Measurements from ENCODE around the gene IDI1.

Gene IDI1

DNA sequence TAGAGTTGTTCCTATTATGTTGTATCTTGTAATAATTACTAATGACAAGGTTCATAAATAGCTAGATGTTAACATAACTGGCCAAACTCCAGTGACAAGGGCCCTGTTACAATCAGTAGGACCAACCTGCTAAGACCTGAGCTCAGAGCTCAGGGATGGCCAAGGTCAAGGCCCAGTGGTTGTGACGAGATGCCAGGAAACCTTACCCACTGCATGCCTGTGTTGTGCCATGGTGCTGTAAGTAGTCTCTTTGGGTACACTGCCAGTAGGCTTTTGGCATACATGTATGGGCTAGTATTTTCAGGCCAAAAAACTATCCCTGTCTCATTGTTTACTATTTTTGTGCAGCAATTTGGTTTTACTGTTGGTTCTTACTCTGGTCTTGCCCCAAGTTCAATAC is 15.3 kb downstream of the IDI1 start:
- no peak for DNase-seq

DNA sequence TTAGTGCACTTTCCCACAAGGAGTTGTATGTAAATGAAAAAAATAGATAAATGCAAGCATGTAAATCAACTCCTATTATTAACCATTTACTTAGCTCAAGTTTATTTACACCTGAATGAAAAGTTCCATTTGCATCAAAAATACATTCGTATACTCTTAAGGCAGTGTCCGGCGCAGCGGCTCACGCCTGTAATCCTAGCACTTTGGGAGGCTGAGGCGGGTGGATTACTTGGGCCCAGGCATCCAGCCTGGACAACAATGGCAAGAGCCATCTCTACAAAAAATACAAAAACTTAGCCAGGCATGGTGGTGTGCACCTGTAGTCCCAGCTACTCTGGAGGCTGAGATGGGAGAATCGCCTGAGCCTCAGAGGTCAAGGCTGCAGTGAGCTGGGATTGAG is 19.1 kb downstream of the IDI1 start:
- DNase-seq: no peak

DNA sequence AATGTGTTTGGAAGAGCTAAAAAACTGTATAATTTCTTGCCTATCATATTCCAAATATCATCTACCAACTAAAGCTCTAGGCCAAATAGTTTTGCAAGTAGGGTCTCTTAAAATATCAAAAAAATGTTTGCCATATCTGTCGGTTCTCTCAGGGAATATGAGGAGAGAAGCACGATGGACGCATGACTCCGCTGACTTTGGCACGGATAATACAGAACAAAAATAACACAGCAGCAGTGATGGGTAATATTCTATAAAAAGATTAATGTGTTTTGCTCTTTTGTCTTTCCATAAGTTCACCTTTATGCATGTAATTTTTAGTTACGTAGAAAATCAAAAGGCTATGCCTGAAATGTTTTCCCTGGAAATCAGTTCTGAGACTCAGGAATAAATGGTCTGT is 22.3 kb downstream of the IDI1 start:
- no peak for DNase-seq

DNA sequence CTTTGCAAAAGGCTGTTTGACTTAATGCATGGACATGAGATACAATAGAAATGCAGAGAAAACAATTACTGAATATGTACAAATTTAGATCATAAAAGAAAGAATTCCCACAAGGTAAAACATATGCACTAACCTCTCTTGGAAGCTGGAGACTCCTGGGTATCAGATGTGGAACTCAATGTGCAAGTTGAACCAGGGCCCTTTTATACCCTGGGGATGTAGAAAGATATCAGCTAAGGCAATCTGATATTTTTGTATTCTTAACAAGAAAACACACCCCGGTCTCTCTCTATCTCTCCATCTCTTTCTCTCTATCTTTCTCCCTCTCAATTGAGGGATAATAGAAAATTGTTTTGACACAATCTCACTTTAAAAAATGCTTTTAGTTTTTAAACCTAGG is 23.2 kb downstream of the IDI1 start, which contains the start of gene IDI2:
Gene IDI2 (minus strand): TSS at position 177 of the 400 bp plus-strand sequence. CDS start 1,136 bp downstream, outside the sequence.
- DNase-seq: no peak

DNA sequence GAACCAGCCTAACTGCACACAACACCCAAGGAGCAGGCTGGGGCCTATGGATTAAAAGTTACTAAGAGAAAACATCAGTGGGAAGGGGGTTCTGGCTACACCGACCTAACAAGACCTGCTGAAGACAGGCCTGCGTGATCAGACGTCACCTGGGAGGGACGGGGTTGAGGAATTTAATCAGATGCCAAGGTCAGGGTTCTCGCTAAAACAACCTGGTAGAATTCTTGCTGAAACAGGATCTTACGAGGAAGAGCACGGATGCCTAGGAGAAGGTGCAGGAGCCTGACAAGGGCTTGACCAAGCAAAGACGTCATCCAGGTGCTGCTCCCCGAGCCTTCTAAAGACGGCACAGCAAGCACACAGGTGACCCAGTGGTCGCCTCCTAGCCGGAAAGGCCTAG is 24.8 kb downstream of the IDI1 start:
- DNase-seq: no peak

DNA sequence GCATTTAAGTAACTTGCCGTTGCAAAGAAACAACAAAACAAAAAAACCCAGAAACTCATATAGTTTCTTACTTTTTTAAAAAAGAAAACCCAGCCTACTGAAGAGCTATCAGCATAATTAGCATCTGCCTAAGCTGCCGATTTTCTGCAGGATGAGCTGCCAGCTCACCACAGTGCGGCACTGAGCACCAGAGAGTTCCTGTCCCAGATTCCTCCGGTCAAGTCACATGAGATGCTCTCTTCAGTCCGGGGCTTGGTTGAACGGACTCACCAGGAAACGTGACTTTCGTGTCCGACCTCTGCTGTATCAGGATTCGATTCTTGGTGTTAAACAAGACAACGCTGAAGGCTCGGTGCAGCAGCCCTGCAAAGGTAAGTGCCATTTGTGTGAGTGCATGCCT is 26.5 kb downstream of the IDI1 start:
- DNase-seq: no peak

DNA sequence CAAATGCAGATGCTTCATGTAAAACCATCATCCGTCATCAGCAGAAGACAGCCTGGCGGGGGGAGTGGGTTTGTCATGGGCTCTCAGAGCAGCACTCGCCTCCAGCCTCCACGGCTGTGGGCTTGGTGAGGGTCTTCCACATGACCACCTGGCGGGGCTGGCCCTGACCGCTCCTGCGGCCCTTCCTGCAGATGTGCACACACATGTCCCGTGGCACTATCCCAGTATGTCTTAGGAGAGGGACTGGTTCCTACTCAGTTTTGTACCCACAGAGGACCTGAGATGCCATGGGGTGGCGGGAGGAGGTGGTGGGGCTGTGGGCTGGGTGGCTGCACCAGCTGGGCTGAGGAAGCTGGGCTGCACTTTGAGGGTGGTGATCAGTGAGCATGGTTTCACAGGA is 28.0 kb downstream of the IDI1 start:
- DNase-seq: no peak

DNA sequence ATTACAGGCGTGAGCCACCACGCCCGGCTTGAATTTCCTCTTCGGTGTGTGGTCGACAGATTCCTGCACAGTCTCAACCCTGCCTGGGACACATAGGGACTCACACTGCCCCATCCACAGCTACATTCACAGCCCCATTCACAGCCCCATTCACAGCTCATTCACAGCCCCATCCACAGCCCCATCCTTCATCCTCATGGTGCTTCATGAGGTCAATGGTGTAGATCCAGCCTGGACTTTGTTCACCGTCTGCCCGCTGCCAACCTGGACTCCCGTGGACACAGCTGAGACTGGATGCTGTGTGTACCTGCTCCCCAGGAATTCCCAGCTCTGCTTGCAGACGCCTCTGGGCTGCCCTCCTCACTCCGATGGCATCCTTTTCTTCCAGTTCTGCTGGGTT is 28.5 kb downstream of the IDI1 start:
- no peak for DNase-seq

DNA sequence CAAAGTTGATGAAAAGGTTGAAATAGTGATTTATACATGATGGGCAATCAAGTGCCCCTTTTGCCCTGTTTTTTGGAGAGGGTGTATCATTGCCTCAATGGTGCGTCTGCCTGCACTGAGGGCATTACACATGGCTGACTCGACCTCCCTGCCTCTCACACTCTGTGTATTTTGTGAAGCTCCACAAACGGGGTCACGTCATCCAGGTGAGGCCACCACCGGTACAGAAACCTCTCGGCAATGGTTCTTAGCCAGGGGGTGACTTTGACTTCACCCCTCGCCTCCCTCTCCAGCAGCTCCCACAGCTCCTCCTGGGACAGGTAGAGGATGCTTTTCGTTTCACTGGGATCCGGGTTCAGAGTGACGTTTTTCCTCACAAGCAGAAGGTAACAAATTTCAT is 29.6 kb downstream of the IDI1 start:
- no peak for DNase-seq

DNA sequence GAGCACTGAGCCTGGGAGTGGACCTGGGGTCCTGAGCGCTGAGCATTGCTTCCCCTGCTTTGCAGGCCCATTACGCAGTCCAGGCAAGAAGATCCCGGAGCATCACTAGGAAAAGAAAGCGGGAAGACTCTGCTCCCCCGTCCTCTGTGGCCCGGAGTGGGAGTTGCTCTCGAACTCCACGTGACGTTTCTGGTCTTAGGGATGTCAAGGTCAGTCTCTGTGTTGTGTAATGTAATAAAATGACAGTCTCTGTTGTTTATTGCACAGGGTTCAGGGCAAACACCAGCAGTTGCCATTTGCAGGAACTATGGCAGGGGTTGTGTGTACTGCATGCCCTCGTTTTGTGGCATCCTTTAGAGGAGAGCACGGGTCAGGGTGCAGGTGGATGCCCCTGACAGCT is 33.2 kb downstream of the IDI1 start:
- no peak for DNase-seq

DNA sequence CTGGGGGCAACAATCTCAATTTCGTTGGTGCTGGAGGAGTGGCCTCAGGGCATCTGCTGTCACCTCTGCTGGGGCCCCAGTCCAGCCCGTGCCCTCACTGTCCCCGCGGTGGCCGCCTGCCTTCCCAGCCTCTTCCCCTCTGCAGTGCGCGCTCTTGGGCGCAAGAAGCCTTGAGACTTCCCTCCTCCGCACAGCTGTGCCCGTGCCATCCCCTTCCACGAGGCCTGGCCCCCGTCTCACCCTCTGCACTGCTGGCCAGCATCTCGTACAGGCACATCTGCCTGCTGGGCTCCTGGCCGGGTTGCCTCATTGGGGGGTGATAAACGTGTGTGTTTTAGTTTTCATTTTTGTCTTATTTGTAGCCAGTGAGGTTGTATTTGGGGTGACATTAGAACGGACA is 37.2 kb downstream of the IDI1 start:
- no peak for DNase-seq

DNA sequence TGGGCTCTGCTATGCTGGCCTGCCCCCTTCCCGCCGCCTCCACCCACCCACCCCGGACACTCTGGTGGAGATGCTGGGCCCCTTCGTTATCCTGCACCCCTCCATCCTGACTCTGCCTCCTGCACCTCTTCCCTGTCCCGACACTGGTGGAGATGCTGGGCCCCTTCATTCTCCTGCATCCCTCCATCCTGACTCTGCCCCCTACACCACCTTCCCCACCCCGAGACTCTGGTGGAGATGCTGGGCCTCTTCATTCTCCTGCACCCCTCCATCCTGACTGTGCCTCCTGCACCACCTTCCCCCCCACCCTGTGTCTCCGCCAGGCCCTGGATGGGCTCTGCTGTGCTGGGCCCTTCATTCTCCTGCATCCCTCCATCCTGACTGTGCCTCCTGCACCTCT is 38.2 kb downstream of the IDI1 start:
- no peak for DNase-seq

DNA sequence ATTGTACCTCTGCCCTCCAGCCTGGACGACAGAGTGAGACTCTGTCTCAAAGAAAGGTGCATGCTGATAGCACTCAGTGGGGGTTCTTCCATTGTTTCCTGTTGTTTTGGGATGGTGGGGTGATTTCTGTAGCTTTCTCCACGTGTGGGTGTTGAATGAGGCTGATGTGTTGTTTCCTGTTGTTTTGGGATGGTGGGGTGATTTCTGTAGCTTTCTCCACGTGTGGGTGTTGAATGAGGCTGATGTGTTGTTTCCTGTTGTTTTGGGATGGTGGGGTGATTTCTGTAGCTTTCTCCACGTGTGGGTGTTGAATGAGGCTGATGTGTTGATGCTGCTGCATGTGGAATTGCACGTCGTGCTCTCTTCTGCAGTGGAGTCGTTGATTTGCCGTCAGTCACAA is 39.0 kb downstream of the IDI1 start:
- DNase-seq: peak in 1 of 4 experiments; percentile 11

DNA sequence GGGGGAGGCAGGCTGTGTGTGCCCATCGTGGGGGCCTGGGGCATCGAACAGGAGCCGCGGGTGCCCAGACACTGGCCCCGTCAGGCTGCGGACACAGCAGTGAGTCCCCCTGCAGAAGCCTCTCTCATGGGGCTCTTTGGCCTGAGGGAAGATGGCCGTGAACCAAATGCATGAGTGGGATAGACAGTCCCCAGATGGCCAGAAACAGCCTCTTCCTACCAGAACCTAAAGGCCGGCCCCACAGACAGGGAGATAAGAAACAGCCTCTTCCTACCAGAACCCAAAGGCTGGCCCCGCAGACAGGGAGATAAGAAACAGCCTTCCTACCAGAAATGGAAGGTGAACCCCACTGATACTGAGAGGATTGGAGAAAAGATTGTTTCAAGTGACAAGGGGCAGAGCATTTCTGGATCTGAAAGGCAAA is 39.8 kb downstream of the IDI1 start:
- DNase-seq: no peak

DNA sequence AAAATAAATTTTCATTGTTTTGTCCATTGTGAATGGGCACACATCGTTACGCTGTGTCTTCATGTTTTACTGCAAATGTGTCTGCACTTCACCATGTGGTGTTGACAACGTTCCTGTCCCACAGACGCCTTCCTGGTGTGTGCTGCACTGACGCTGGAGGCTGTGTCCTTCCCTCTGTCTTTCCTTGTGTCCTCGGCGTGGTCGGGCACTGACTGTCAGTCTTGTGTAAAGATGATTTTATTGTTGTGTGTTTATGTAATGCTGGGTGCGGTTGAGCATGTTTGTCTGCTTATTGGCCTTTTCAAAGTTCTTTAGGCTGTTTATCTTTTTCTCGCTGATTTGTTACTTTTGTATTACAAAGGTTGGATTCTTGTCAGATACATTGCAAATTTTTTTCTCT is 41.3 kb downstream of the IDI1 start:
- DNase-seq: no peak

DNA sequence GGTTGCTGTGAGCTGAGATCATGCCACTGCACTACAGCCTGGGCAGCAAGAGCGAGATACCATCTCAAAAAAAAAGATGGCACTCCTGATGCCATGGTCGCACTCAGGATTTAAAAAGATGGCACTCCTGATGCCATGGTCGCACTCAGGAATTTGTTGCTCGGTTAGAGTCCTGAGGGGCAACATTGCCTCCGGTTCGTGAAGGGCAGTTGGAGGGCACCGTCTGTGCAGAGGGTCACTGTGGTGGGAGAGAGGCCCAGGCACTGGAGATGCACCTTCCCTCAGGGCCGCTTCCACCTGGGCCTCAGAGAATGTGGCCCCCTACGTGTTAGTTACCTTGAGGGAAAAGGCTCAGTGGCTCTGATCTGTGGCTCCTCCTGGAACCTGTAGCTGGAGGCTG is 42.3 kb downstream of the IDI1 start:
- no peak for DNase-seq

DNA sequence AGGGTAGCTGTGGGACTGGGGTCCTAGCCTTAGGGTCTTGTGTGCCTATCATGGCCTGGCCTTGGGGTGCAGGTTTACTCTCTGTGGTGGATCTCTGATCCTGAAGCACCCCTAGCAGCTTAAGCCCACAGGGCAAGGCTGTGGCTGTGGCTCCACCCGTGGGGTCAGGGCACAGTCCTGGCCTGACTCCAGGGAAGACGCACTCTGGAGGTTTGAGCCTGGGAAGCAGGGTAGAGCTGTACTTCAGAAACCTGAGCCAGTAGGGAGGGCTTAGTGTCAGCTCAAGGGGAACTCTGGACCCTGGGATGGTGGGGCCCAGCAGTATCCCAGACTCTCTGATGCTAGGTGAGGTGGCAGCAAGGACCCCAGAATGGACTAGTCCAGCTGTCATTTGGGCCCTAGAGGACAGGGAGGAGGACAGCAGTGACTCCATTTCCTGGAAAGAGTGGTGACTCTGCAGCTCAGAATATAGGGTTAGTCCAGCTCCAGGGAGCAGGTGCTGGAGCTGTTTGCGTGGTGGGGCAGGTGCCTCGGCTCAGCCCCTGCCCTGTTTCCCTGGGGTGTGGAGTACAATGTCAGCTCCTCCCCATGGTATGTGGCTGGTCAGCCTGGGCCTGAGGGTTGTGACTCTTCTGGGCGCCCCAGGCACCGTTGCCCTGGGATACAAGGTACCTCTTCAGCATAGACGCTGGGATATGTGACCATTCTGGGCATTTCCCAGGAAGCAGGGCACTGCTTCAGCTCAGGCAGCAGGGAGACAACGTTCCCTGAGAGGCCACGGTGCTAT is 44.8 kb downstream of the IDI1 start:
- no peak for DNase-seq

DNA sequence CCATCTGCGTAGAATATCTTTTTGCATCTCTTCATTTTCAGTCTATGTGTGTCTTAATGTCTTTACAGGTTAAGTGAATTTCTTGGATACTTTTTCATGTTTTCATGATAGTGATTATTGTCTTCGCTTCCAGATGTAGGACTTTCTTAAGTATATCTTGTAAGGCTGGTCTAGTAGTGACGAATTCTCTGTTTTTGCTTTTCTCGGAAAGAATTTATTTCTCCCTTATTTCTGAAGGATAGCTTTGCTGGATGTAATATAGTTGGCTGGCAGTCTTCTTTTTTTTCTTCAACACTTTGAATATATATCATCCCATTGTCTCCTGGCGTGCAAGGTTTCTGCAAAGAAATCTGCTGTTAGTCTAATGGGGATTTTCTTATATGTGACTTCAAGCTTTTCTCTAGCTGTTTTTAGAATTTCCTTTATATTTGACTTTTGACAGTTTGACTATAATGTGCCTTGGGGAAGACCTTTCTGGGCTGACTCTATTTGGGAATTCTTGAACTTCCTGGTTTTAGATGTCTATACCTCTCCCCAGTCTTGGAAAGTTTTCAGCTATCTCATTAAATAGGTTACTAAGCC is 46.4 kb downstream of the IDI1 start:
- no peak for DNase-seq

DNA sequence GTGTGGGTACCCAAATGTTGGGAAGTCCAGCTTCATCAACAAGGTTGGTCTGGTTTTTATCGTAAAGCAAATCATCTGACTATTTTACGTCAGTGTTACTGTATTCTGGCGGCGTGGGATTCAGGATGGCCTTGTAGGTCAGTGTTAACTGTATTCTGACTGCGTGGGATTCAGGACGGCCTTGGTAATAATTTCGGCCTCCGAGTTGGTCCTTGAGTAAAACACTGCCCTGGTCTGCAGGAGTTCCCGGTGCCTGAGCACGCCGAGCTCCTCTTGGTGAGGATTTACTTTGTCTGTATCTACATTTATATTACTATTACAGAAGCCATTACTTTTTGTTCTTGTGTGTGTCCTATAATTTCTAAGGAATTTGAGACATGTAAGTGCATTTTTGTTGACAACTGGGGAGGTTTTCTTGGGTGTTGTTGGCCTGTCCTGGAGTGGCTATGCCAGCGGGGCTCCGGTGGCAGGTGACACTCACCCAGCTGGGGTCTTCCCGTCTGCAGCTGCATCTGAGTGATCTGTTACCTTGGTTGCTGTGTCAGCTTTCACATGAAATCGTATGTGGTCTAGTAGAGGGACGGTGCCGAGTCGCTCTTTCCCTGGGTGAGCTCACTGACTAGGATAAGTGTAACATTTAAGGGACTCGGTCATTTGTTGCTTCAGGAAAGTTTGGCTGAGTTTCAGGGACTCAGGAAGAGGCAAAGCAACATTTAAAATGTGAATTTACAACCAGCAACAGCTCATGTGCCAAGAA is 51.5 kb downstream of the IDI1 start:
- no peak for DNase-seq

DNA sequence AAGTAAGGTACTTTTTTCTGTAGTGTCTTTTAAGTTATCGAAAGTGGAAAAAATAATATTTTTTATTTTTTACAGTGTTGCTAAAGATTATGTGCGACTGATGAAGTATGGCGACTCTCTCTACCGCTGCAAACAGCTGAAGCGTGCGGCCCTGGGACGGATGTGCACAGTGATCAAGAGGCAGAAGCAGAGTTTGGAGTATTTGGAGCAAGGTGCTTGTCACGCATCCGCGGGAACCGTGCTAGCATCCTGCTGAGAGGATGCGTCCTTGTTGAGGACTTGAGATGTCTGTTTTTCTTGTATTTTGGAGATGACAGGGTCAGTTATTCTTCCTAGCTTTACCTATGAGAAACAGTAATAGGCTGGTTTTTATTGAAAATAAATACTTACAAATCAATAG is 52.9 kb downstream of the IDI1 start:
- no peak for DNase-seq

DNA sequence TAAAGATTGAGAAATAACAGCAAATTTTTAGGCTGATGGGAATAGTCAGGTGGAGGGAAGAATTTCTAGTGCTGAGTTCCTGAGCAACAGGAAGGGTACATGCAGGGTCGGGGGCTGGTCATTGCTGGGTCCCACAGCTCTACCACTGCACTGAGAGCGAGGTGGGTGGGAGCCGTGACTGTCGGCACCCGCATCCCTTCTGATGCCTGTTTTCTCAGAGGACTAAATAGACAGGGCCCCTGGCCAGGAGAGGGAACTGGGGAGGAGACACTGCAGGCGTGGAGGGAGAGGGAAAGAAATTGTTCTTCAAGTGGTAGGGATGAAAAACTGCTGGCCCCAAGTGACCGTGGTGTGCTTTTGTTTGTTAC is 53.4 kb downstream of the IDI1 start:
- DNase-seq: no peak

DNA sequence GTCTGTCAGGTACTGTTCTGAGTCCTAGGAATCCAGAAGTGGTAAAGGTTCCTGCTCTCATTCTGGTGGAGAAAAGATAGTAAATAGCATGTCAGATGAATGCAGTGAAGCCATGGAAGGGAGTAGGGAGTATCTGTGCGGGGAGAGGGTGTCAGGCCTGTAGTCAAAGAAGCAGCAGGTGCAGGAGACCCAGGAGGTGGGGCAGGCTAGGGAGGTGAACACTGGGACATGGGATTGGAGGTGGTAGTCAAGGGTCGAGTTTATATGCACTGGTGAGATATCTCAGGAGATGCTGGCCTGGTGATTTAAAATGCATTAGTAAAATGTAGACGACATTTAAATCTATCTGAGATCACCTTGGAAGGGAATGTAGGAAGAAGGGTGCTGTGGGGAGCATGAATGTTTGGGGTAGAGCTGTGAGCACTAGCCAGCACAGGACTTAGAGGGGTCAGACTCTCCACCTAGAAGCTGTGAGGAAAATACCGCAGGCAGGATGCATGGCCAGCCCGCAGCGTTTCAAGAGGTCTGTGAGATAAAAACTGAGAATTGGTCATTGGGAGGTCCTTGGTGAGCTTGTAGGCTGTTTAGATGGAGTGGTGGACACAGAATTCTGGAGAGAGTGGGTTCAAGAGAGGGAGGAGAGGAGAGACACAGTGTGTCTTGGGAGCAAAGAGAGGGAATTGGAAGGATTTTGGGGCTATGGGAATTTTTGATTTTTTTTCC is 53.9 kb downstream of the IDI1 start:
- DNase-seq: no peak

DNA sequence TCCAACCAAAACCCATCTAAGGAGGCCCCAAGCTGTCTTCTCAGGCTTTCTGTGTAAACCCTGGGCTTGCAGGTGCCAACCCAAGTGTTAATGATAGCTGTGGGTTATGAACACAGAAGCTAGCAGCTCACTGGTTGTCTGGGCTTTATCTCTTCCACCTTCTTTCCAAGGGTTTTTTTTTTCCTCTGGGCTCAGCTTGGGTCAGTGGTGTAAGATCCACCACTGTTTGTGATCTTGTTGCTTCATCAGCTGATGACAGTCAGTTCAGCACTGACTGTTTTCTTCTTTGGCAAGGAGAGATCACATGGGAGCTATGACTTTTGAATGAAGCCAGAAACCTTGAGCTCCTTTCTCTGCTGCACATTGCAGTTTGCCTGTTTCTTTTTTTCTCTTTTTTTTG is 56.0 kb downstream of the IDI1 start:
- peak; percentile 16 to 66 (median 58) for DNase-seq
